Astrocyte of the spinal cord (primary cell): ENCODE data around the gene TTC21B.
"Not testable (repeated sequence)": the region's sequence is repeated elsewhere in the genome, so short reads cannot be mapped to it uniquely, and the experiment has no call there.

Experiments
- DNase-seq: peaks from one replicate; pipeline ENCODE4 v3.0.0; 2011; ENCODE audit warnings: low read depth, low spot score
- H3K4me3 ChIP-seq: 2 replicates; pipeline ENCODE4 v1.5.1; 2011; ENCODE audit warnings: low read depth, mild to moderate bottlenecking, low read length, moderate library complexity
- in situ Hi-C: cut with HindIII; loops from 2 replicates; pipeline ENCODE4 v1.10.0; 2017; ENCODE audit warnings: low sequenced_read_pairs
- TF ChIP-seq, protein P1 (sequence below): IDR thresholded peaks from 2 replicates; pipeline ENCODE4 v1.5.1; 2012; ENCODE audit warnings: low read depth, mild to moderate bottlenecking, low read length, inconsistent platforms

The TTC21B gene

DNA sequence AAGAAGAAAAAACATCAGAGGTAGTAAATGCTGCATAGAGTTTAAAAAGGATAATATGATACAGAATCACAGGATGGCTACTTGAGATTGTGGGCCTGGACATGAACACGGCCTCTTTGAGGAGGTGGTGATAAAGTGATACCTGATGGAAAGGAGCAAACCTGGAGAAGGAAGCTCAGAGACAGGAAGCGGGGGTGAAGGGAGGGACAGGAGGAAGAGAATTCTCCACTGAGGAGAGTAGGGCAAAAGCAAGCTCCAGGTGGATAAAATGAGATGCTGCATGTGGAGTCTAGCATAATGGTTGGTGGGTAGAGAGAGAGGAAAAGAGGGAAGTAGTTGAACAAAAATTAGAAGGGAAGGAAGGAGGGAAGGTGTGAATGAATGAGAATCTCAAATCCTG, 82.6 kb downstream of the TTC21B start:
- TF ChIP-seq, protein P1, sequence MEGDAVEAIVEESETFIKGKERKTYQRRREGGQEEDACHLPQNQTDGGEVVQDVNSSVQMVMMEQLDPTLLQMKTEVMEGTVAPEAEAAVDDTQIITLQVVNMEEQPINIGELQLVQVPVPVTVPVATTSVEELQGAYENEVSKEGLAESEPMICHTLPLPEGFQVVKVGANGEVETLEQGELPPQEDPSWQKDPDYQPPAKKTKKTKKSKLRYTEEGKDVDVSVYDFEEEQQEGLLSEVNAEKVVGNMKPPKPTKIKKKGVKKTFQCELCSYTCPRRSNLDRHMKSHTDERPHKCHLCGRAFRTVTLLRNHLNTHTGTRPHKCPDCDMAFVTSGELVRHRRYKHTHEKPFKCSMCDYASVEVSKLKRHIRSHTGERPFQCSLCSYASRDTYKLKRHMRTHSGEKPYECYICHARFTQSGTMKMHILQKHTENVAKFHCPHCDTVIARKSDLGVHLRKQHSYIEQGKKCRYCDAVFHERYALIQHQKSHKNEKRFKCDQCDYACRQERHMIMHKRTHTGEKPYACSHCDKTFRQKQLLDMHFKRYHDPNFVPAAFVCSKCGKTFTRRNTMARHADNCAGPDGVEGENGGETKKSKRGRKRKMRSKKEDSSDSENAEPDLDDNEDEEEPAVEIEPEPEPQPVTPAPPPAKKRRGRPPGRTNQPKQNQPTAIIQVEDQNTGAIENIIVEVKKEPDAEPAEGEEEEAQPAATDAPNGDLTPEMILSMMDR: no peak
- in situ Hi-C loops: no loop called here
- no peak for DNase-seq
- H3K4me3 ChIP-seq: no peak overlapping the region

GRCh38 chr2:165870346-165870745, 83.2 kb downstream of the TTC21B start:
- in situ Hi-C loops: no loop called here
- TF ChIP-seq, protein P1: no peak
- DNase-seq: no peak
- no peak overlapping the region for H3K4me3 ChIP-seq

DNA sequence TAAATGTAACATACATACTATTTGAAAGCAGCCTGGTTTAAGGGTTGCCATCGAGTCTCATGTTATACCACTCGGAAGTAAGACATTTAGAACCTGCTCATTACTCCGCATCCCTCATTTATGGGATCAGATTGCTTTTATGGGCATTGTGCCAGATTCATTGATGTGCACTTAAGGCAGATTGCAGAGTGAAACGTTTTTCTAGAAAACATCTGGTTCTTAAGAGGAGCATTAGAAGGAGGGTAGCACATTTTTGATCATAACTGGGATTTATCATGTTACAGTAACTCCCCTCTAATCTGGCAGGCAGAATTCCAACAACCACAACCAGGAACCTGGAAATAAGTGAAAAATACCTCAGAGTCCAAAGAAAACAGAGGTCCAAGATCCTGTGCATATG, 85.4 kb downstream of the TTC21B start:
- H3K4me3 ChIP-seq: no peak overlapping the region
- in situ Hi-C loops: no loop called here
- DNase-seq: peak; percentile 74
- TF ChIP-seq, protein P1: no peak

GRCh38 chr2:165864296-165864695, 89.3 kb downstream of the TTC21B start:
- H3K4me3 ChIP-seq: no peak overlapping the region
- TF ChIP-seq, protein P1: no peak
- DNase-seq: no peak
- in situ Hi-C loops: no loop called here

GRCh38 chr2:165863810-165864261, 89.7 kb downstream of the TTC21B start:
- no peak for DNase-seq
- TF ChIP-seq, protein P1: no peak
- H3K4me3 ChIP-seq: no peak overlapping the region
- in situ Hi-C loops: no loop called here

DNA sequence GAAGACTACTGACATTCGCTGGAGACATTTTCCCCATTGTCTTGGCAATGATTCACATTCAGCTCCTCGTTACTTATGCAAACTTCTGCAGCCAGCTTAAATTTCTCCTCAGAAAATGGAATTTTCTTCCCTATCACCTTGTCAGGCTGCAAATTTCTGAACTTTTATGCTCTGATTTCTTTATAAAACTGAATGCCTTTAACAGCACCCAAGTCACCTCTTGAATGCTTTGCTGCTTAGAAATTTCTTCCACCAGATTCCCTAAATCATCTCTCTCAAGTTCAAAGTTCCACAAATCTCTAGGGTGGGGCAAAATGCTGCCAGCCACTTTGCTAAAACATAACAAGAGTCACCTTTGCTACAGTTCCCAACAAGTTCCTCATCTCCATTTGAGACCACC, 92.5 kb downstream of the TTC21B start:
- H3K4me3 ChIP-seq, DNase-seq, in situ Hi-C loops: not testable (repeated sequence)

- H3K4me3 ChIP-seq, in situ Hi-C loops, DNase-seq: not testable (repeated sequence)
Measured at GRCh38 chr2:165859723-165860122, 93.9 kb downstream of the TTC21B start.

- TF ChIP-seq, protein P1: no peak
- DNase-seq: peak; percentile 41
- H3K4me3 ChIP-seq: no peak overlapping the region
- in situ Hi-C loops: no loop called here
Measured at GRCh38 chr2:165857876-165858275, 95.7 kb downstream of the TTC21B start.
